Activated CD4-positive, alpha-beta T cell treated with anti-CD3 and anti-CD28 coated beads, Interleukin-2, amount 10 ng/mL, durations not matched to agents 24 days and 14 days (primary cell): ENCODE data around the gene DR1. TPM values are rescaled to one million over a fixed set of nuclear protein-coding genes. Genes with fewer than 3 reads are reported as not detected.
"Not testable (repeated sequence)": the region's sequence is repeated elsewhere in the genome, so short reads cannot be mapped to it uniquely, and the experiment has no call there.

Experiments used
- DNase-seq: peaks from one replicate; pipeline ENCODE4 v3.0.0; 2022
- H3K27ac Mint-ChIP-seq: one replicate; pipeline ENCODE4 v1.8.0; 2022; ENCODE audit warnings: mild to moderate bottlenecking, mixed read lengths
- H3K27me3 Mint-ChIP-seq: one replicate; pipeline ENCODE4 v1.8.0; 2022; ENCODE audit warnings: mixed read lengths
- H3K36me3 Mint-ChIP-seq: one replicate; pipeline ENCODE4 v1.8.0; 2022; ENCODE audit warnings: low read depth, mild to moderate bottlenecking, mixed read lengths
- H3K4me1 Mint-ChIP-seq: one replicate; pipeline ENCODE4 v1.8.0; 2021; ENCODE audit warnings: mixed read lengths
- H3K4me3 Mint-ChIP-seq: one replicate; pipeline ENCODE4 v1.8.0; 2022; ENCODE audit warnings: mild to moderate bottlenecking, moderate library complexity, mixed read lengths
- H3K9me3 Mint-ChIP-seq: one replicate; pipeline ENCODE4 v1.8.0; 2021; ENCODE audit warnings: mixed read lengths
- intact Hi-C: fragments of 100-400 bp; cut with micrococcal nuclease; formaldehyde crosslinking; loops from one replicate; pipeline ENCODE4 v1.15.1; 2023
- total RNA-seq: library from RNA; stranded (reverse); gene quantifications from 2 replicates; pipeline ENCODE4 v1.2.3, GENCODE V29; 2022

Gene DR1
- total RNA-seq, 1 donor from 2014 or later = 100 TPM

DNA sequence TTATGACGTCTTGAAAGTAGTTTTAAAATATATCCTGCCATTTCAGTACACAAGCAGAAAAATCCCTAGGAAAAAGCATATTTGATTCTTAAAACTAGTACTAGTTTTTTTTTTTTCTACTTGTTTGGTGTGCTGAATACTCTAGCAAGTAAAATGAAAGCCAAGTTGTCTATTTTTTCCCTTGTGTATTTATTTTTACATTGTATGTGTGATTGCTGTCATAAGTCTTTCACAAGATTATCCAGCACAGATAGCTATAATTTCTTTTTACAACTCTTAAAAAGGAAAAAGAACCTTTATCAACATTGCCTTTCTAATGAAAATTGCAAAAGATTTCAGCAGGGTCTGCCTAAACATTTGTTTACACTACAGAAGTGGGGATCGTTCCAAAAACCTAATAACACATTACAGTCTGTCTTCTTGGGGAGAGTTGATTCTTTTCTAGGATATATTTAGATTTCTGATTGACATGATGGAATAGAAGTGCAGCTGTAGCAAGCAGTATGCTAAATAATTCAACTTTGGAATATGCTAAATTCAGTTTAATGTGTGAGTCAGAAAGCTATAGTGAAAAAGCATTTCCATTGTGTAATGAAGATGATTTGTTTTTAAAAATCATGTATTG lies 2.5 kb downstream of the DR1 start:
- H3K9me3 Mint-ChIP-seq = no peaks in the 10 kb centered on the region
- H3K4me3 Mint-ChIP-seq = peak overlapping the region; percentile 99
- no peaks in the 10 kb centered on the region for H3K27me3 Mint-ChIP-seq
- H3K36me3 Mint-ChIP-seq = peaks cover 41% of the 10 kb centered on the region
- DNase-seq = no peak
- intact Hi-C loops = loop anchor here (5.0 to 10.0 kb wide), 7 partner anchors 266 to 527 kb away; partner anchors contain the start of genes DIPK1A, DNTTIP2 and RPL5
- H3K4me1 Mint-ChIP-seq = peaks cover 30% of the 10 kb centered on the region
- H3K27ac Mint-ChIP-seq = peak overlapping the region; percentile 44

DNA sequence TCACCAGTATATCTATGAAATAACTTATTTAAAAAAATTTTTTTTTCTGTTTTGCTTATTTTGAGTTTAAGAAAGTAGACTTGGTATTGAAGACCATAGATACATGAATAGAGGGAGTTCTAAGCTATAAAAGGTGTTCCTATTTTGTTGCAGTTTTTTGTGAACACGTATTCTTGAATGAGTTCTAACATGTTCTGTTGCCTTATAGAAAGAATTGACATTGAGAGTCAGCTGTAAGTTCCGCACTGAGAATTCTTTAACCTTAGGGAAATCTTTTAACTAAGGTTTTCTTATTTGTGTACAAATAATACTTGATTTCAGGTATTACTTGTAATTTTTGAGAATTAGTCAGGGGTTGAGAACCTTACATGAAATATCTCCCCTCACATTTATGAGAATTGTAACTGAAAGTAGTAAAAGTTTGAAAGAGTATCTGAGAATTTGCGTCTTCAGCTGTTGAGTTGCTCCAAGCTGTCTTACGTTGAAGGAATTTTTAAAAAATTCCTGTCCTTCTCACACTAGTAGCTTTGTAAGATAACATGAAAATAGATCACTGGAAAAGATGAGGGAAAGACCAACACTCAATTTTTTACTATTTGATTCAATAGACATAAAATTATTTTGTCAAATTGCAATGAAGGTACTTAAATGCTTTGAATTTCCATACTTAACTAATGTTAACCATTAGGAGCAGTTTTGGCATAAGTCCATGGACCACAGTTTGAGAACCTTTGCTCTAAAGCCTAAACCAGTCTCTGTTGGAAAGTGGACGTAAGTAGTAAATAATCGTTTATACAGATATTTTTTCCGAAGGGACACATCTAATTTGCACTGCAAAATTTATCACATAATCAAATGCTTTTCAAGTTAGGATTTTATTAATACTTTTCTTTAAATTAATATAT lies 3.8 kb downstream of the DR1 start:
- no peaks in the 10 kb centered on the region for H3K27me3 Mint-ChIP-seq
- H3K4me1 Mint-ChIP-seq = peaks cover 34% of the 10 kb centered on the region
- peak overlapping the region; percentile 81 for H3K27ac Mint-ChIP-seq

DNA sequence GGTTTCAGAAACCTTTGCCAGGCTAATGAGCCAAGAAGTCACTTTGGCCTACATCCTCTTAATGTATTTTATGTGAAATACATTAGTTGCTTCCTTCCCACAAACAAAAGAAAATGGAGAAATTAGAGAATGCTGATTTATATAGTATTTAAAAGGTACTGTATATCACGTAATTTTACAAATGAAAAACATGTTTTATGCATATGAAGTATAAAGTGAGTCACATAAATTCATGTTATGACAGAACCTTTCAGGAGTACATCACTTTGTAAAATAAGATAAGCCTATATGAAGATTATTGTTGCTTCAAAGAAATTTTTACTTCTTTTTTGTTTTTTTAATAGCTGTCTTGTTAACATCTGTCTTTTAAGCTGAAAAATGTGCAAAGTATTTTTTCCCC lies 4.6 kb downstream of the DR1 start:
- peaks cover 47% of the 10 kb centered on the region for H3K36me3 Mint-ChIP-seq
- H3K9me3 Mint-ChIP-seq = no peaks in the 10 kb centered on the region
- no peak for DNase-seq
- intact Hi-C loops = no loop called here
- no peaks in the 10 kb centered on the region for H3K27me3 Mint-ChIP-seq
- H3K27ac Mint-ChIP-seq = peak overlapping the region; percentile 49
- H3K4me3 Mint-ChIP-seq = peak overlapping the region; percentile 81
- peaks cover 34% of the 10 kb centered on the region for H3K4me1 Mint-ChIP-seq

More for the DNA sequence above, 3.8 kb downstream of the DR1 start:
- no peak for DNase-seq
- Mint-ChIP-seq H3K4me3 (peak overlapping the region; percentile 99), H3K36me3 (peaks cover 44% of the 10 kb centered on the region), H3K9me3 (no peaks in the 10 kb centered on the region)
- intact Hi-C loops = loop anchor here (5.0 to 10.0 kb wide), 7 partner anchors 267 to 525 kb away; partner anchors contain the start of genes DIPK1A, DNTTIP2 and RPL5

DNA sequence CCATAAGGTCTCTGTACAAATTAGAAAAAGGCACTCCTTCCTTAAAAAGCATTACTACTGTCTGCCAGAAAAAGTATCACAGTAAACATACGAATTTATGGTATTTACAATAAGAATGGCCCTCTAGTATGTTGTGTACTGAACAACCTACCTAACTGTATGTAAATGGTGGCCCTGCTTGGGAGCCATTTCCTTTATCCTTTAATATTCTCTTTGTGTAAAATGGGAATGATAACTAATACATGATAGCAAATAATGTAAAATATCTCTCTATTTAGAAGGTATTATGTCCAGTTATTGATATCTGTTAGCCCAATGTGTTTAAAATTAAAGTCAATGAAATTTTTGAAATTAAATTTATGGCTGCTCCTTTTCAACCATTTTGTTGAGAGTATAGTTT lies 5.2 kb downstream of the DR1 start:
- Mint-ChIP-seq H3K27me3 (no peaks in the 10 kb centered on the region), H3K36me3 (peaks cover 52% of the 10 kb centered on the region), H3K9me3 (no peaks in the 10 kb centered on the region), H3K4me3 (no peak overlapping the region), H3K27ac (no peak overlapping the region), H3K4me1 (peaks cover 39% of the 10 kb centered on the region)
- no peak for DNase-seq
- intact Hi-C loops = no loop called here

DNA sequence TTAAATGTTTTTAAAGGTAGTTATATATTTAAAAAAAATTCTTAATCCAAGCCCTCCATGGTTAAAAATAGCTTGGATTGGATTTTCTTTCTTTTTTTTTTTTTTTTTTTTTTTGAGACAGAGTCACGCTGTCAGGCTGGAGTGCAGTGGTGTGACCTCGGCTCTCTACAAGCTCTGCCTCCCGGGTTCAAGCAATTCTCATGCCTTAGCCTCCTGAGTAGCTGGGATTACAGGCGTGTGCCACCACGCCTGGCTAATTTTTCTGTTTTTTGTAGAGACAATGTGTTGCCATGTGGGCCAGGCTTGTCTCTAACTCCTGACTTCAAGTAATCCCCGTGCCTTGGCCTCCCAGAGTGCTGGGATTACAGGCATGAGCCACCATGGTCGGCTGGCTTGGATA lies 5.6 kb downstream of the DR1 start:
- H3K27ac Mint-ChIP-seq, H3K9me3 Mint-ChIP-seq, DNase-seq, H3K27me3 Mint-ChIP-seq, intact Hi-C loops: not testable (repeated sequence)
- H3K36me3 Mint-ChIP-seq = peaks cover 55% of the 10 kb centered on the region
- H3K4me1 Mint-ChIP-seq = peaks cover 40% of the 10 kb centered on the region
- peak overlapping the region; percentile 35 for H3K4me3 Mint-ChIP-seq

DNA sequence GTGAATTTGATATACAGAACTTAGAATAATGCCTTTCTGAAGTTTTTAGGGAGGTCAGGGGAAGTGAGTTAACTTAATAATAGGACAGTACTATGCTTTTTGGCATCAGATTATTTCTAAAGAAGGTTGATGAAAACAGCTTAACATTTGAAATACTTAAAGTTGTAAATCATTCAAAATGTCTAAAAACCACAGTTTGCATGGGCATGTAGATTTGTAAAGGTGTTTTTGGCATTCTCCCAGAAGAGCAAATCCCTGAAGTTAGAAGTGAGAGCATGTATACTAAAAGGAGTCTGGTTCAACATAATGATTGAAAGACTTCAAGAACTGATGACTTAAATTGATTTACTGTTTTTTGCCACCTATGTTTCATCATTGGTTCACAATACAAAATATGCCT lies 6.7 kb downstream of the DR1 start:
- Mint-ChIP-seq H3K27ac (peak overlapping the region; percentile 37), H3K4me1 (peaks cover 47% of the 10 kb centered on the region), H3K9me3 (no peaks in the 10 kb centered on the region), H3K4me3 (peak overlapping the region; percentile 60), H3K27me3 (no peaks in the 10 kb centered on the region), H3K36me3 (peaks cover 53% of the 10 kb centered on the region)
- intact Hi-C loops = no loop called here
- DNase-seq = no peak

DNA sequence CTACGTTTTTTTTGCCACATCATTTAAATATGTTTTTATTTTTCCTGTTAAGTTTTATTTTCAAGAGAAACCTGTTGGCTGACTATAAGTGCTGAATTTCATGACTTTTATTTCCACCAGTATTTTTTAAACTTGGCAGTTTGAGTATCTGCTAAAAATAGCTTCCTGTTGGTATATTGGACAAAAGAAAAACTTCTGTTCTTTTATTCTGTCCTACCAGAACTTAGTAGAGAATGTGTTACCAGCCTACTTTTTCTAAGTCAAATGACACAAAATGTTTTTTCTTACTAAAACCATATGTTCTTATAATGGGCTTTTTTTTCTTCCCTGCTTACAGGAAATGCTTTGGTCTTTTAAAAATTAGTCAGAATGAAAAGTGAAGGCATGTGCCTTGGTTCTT lies 7.6 kb downstream of the DR1 start:
- peaks cover 55% of the 10 kb centered on the region for H3K36me3 Mint-ChIP-seq
- intact Hi-C loops = no loop called here
- H3K4me3 Mint-ChIP-seq = no peak overlapping the region
- H3K9me3 Mint-ChIP-seq = no peaks in the 10 kb centered on the region
- H3K27ac Mint-ChIP-seq = peak overlapping the region; percentile 20
- peaks cover 54% of the 10 kb centered on the region for H3K4me1 Mint-ChIP-seq
- no peak for DNase-seq
- H3K27me3 Mint-ChIP-seq = no peaks in the 10 kb centered on the region

DNA sequence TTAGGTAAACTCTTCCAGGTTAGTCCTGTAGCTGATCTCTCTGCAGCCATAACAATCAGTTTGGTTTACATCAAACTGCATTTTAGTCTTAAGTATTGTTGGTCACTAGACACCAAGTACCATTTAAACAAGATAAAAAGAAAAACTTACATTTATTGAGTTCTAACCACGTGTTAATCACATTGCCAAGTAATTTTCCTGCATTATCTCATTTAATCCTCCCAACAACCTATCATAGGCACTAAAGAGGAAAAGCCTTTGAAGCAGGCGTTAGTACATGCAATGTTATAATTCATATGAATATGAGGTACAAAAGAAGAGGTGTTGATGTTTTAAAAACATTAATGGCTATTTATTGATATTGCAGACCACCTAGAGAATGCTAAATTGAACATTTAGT lies 9.0 kb downstream of the DR1 start:
- intact Hi-C loops = no loop called here
- H3K36me3 Mint-ChIP-seq = peaks cover 61% of the 10 kb centered on the region
- H3K27ac Mint-ChIP-seq = no peak overlapping the region

DNA sequence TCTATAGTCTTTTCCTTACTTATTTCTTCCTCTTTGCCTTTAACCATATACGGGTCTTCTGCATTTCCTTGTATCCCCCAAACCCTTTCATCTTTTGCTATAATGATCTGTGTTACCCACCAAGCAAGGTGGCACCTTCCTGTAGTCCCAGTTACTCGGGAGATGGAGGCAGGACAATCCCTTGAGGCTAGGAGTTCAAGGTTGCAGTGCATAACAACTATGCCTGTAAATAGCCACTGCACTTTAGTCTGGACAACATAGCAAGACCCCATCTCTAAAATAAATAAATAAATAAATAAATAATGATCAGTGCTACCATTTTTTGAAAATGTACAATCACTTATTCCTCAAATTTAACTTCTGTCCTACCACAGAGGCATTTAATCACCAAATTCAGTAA lies 11.5 kb downstream of the DR1 start:
- intact Hi-C loops = no loop called here
- H3K27ac Mint-ChIP-seq = no peak overlapping the region

More for the DNA sequence above, 9.0 kb downstream of the DR1 start:
- Mint-ChIP-seq H3K4me3 (no peak overlapping the region), H3K9me3 (no peaks in the 10 kb centered on the region), H3K4me1 (peaks cover 61% of the 10 kb centered on the region), H3K27me3 (no peaks in the 10 kb centered on the region)
- DNase-seq = no peak

DNA sequence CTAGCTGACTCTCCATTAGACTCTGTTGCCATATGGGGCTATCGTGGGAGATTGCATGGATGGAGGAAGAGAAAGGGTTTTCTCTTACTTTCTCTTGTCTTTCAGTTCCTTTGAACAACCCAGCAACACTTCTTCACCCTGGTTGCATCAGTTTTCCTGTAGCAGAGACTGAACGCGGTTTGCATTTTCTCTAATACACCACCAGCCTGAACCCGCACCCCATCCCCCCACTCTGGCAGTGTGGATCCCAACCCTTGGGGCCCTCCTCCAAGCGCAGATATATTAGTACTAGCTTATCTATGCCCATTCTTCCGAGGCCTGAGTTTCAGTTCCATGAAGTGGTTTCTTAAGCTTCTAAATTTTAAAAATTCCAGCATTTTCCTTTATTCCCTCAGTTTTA lies 12.6 kb downstream of the DR1 start:
- Mint-ChIP-seq H3K36me3 (peaks cover 64% of the 10 kb centered on the region), H3K27me3 (no peaks in the 10 kb centered on the region), H3K27ac (no peak overlapping the region), H3K4me1 (peaks cover 61% of the 10 kb centered on the region), H3K9me3 (no peaks in the 10 kb centered on the region), H3K4me3 (peak overlapping the region; percentile 2)
- DNase-seq = no peak
- intact Hi-C loops = no loop called here

More for the DNA sequence above, 11.5 kb downstream of the DR1 start:
- Mint-ChIP-seq H3K4me3 (no peak overlapping the region), H3K27me3 (no peaks in the 10 kb centered on the region), H3K9me3 (no peaks in the 10 kb centered on the region), H3K36me3 (peaks cover 65% of the 10 kb centered on the region), H3K4me1 (peaks cover 64% of the 10 kb centered on the region)
- DNase-seq = no peak

DNA sequence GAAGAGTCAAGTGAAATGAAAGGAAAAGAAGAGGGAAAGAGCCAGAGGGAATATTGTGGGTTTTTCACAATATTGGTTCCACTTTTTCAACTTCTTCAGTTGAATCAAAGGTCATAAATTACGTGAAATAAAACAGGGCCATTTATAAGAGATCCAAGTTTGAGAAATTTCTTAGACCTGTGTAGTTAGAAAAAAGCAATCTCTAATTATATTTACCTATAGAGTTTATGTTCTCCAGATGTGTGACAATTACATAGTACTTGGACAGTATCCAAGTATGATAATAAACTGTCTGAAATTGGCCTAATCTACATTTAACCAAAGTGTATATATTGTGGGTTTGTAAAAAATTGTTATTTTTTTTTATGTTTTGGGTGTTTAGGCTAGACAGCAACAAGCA lies 14.4 kb downstream of the DR1 start:
- no peaks in the 10 kb centered on the region for H3K9me3 Mint-ChIP-seq
- peaks cover 69% of the 10 kb centered on the region for H3K36me3 Mint-ChIP-seq
- intact Hi-C loops = no loop called here
- peaks cover 59% of the 10 kb centered on the region for H3K4me1 Mint-ChIP-seq
- DNase-seq = no peak
- no peak overlapping the region for H3K4me3 Mint-ChIP-seq
- no peak overlapping the region for H3K27ac Mint-ChIP-seq
- H3K27me3 Mint-ChIP-seq = no peaks in the 10 kb centered on the region

DNA sequence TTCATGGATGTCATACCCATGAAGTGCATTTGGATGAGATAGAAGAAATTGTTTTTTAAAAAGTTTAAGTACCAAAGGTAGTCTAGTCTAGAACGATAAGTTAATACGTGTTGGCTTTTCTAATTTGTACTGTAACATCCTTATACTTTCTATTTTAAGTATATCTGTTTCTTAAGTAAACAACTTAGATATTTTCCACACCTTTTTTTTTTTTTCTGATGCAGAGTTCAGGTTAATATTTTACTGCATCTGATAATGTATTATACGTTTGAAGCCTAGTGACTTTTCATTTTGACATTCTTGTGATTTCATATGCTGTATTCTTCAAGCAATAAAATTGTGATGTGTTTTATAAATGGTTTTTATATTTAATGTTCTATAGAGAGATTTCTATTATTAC lies 16.5 kb downstream of the DR1 start:
- peaks cover 45% of the 10 kb centered on the region for H3K4me1 Mint-ChIP-seq
- DNase-seq = no peak
- no peaks in the 10 kb centered on the region for H3K27me3 Mint-ChIP-seq
- H3K9me3 Mint-ChIP-seq = no peaks in the 10 kb centered on the region
- H3K36me3 Mint-ChIP-seq = peaks cover 54% of the 10 kb centered on the region
- H3K4me3 Mint-ChIP-seq = no peak overlapping the region
- intact Hi-C loops = no loop called here
- H3K27ac Mint-ChIP-seq = no peak overlapping the region

DNA sequence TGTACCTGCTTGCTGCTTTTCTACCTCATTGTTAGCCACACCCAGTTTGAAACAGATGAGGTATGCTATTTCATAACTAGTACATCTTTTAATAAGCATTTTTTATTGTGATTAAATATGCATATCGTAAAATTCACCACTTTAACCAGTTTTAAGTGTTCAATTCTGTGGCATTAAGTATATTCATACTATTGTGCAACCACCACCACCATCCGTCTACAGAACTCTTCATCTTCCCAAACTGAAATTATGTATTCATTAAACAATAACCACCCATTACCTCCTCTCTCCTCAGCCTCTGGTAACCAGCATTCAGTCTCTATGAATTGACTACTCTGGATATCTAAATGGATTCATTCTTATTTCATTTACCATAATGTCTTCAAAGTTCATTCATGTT lies 20.1 kb downstream of the DR1 start:
- Mint-ChIP-seq H3K4me1 (peaks cover 19% of the 10 kb centered on the region), H3K27me3 (no peaks in the 10 kb centered on the region), H3K4me3 (no peak overlapping the region), H3K36me3 (peaks cover 44% of the 10 kb centered on the region), H3K27ac (no peak overlapping the region), H3K9me3 (no peaks in the 10 kb centered on the region)
- intact Hi-C loops = no loop called here
- no peak for DNase-seq

DNA sequence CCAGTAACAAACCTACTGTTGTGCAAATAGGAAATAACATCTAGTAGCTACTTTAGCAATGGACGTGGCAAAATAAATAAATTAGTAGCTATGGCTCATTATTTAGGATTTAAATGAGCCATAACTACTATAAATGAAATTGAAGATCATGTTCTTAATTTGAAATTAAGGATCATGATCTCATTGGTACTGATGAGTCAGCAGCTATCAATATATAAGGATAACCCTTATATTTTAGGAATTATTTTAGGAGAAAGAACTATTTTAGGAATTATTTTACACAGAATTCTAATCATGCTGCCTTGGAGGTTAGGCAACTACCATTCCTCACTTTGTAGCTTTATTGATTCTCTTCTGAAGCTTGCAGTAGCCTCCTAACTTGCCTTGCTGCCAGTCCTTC lies 24.0 kb downstream of the DR1 start:
- peaks cover 42% of the 10 kb centered on the region for H3K36me3 Mint-ChIP-seq
- H3K9me3 Mint-ChIP-seq = peaks cover 3% of the 10 kb centered on the region
- H3K4me3 Mint-ChIP-seq = no peak overlapping the region
- no peak overlapping the region for H3K27ac Mint-ChIP-seq
- no peaks in the 10 kb centered on the region for H3K27me3 Mint-ChIP-seq
- intact Hi-C loops = no loop called here
- no peak for DNase-seq
- peaks cover 2% of the 10 kb centered on the region for H3K4me1 Mint-ChIP-seq
